Astrocyte (in vitro differentiated cells and primary cell): ENCODE data around the gene MESP1.

Experiments used
- EZH2 ChIP-seq: IDR thresholded peaks from 2 replicates; pipeline ENCODE4 v1.6.1; 2012; ENCODE audit warnings: mild to moderate bottlenecking, low read length, inconsistent platforms; ENCODE audit not compliant: insufficient read depth
- TF ChIP-seq, protein P1 (sequence below): IDR thresholded peaks from 2 replicates; pipeline ENCODE4 v1.5.1; 2011; ENCODE audit warnings: low read depth, mild to moderate bottlenecking, inconsistent platforms, low read length, moderate library complexity; ENCODE audit not compliant: insufficient read depth

DNA sequence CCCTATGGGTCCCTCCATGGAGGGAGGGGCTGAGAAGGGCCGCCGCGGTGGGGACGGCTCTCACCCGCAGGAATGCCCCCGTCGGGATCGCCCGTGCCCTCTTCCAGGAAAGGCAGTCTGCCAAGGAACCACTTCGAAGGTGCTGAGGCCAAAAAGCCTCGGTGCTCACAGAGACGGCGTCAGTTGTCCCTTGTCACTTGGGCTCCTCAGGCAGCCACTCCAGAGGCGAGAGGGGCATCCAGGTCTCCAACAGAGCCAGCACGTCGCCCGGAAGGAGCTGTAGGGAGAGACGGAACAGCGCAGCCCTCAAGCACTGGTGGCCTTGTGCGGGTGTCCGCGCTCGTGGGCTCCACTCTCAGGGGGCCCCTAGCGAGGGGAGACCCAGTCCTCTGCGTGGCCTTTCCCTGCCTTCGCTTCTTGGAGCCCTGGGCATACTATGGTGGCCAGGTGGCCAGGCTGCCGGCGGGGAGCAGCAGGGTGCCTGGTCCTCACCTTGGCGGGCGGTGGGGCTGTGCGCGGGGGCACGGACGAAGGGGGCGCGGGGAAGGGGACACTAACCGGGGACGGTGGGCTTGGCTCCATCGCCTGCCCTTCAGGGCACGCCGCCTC is 994 bp downstream of the MESP1 start:
- TF ChIP-seq, protein P1, sequence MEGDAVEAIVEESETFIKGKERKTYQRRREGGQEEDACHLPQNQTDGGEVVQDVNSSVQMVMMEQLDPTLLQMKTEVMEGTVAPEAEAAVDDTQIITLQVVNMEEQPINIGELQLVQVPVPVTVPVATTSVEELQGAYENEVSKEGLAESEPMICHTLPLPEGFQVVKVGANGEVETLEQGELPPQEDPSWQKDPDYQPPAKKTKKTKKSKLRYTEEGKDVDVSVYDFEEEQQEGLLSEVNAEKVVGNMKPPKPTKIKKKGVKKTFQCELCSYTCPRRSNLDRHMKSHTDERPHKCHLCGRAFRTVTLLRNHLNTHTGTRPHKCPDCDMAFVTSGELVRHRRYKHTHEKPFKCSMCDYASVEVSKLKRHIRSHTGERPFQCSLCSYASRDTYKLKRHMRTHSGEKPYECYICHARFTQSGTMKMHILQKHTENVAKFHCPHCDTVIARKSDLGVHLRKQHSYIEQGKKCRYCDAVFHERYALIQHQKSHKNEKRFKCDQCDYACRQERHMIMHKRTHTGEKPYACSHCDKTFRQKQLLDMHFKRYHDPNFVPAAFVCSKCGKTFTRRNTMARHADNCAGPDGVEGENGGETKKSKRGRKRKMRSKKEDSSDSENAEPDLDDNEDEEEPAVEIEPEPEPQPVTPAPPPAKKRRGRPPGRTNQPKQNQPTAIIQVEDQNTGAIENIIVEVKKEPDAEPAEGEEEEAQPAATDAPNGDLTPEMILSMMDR = no peak
- peak; percentile 55 for TF ChIP-seq EZH2
